Loucy (cell line): ENCODE results near the gene PIK3R1.

Experiments used
- H2AFZ ChIP-seq: fragments of 200-600 bp; sonication (generic); 2 replicates; pipeline ENCODE4 v1.6.0; 2016; ENCODE audit warnings: antibody characterized with exemption, mild to moderate bottlenecking, low read length, moderate library complexity
- H3F3A ChIP-seq: fragments of 200-600 bp; 2 replicates; pipeline ENCODE4 v1.6.0; 2016; ENCODE audit warnings: antibody characterized with exemption, low read depth, mild to moderate bottlenecking
- H3K27me3 ChIP-seq: fragments of 200-600 bp; sonication (generic); 2 replicates; pipeline ENCODE4 v1.6.1; 2014; ENCODE audit warnings: low read length, mild to moderate bottlenecking; ENCODE audit not compliant: insufficient read depth, poor library complexity, severe bottlenecking
- H3K36me3 ChIP-seq: fragments of 200-600 bp; sonication (generic); 2 replicates; pipeline ENCODE4 v1.6.1; 2016; ENCODE audit warnings: low read length; ENCODE audit not compliant: insufficient read depth
- H3K4me1 ChIP-seq: fragments of 200-600 bp; sonication (generic); 2 replicates; pipeline ENCODE4 v1.5.1; 2014; ENCODE audit warnings: low read length, mild to moderate bottlenecking; ENCODE audit not compliant: insufficient read depth, poor library complexity, severe bottlenecking
- H3K4me2 ChIP-seq: fragments of 200-600 bp; sonication (generic); 2 replicates; pipeline ENCODE4 v1.6.0; 2014; ENCODE audit warnings: antibody characterized with exemption, low read length, low read depth, mild to moderate bottlenecking; ENCODE audit not compliant: poor library complexity, severe bottlenecking
- H3K4me3 ChIP-seq: fragments of 200-600 bp; sonication (generic); 2 replicates; pipeline ENCODE4 v1.5.1; 2014; ENCODE audit warnings: low read length, mild to moderate bottlenecking, mixed read lengths; ENCODE audit not compliant: poor library complexity, severe bottlenecking
- H3K79me2 ChIP-seq: fragments of 200-600 bp; sonication (generic); 2 replicates; pipeline ENCODE4 v1.6.1; 2014; ENCODE audit warnings: low read length; ENCODE audit not compliant: insufficient read depth
- H3K9ac ChIP-seq: fragments of 200-600 bp; sonication (generic); 2 replicates; pipeline ENCODE4 v1.6.0; 2014; ENCODE audit warnings: mild to moderate bottlenecking, low read depth, low read length, moderate library complexity; ENCODE audit not compliant: poor library complexity, severe bottlenecking
- H3K9me2 ChIP-seq: fragments of 200-600 bp; sonication (generic); replicated peaks from 2 replicates; pipeline ENCODE4 v1.6.1; 2016; ENCODE audit warnings: low read depth, low read length, mixed read lengths
- H3K9me3 ChIP-seq: fragments of 200-600 bp; sonication (generic); 2 replicates; pipeline ENCODE4 v1.6.1; 2014; ENCODE audit warnings: mild to moderate bottlenecking, antibody characterized with exemption, low read length, low read depth; ENCODE audit not compliant: insufficient read depth
- H4K20me1 ChIP-seq: fragments of 200-600 bp; sonication (generic); 2 replicates; pipeline ENCODE4 v1.6.0; 2014; ENCODE audit warnings: antibody characterized with exemption, low read length, mild to moderate bottlenecking; ENCODE audit not compliant: insufficient read depth, poor library complexity, severe bottlenecking
- EZH2phosphoT487 ChIP-seq: fragments of 200-600 bp; IDR thresholded peaks from 2 replicates; pipeline ENCODE4 v1.6.1; 2018; ENCODE audit warnings: antibody characterized with exemption, mild to moderate bottlenecking, moderate library complexity, borderline replicate concordance
- TF ChIP-seq, protein P1 (sequence below): fragments of 200-600 bp; sonication (generic); conservative IDR thresholded peaks from 2 replicates; pipeline ENCODE4 v1.5.1; 2014; ENCODE audit warnings: mild to moderate bottlenecking, antibody characterized with exemption, low read length

PIK3R1 gene

DNA sequence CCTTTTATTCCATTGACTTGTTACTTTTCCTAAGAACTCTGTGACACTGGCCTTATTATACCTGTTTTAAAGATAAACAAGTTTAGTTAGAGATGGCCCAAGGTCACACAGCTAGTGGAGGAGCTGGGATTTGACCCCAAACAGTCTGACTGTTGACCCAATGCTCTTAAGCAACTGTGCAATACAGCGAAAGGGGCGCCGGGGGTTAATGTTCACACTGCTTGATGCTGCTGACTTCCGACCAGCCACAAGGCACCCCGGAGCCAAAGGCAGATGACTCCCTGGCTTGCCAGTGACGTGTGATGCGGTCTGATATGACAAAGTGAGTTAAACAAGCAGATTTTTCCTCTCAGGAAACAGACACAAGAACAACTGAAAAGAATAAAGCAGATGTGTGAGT is 23.9 kb downstream of the PIK3R1 start:
- H3K4me3 ChIP-seq: peak overlapping the region; percentile 67
- 0 out of 2 replicates have a peak, but pooled peaks cover 10% of the 10 kb centered on the region for H3K36me3 ChIP-seq
- peak overlapping the region; percentile 80 for H3K9ac ChIP-seq
- peaks cover 32% of the 10 kb centered on the region for H4K20me1 ChIP-seq
- peaks cover 80% of the 10 kb centered on the region for H3K4me1 ChIP-seq
- H3K4me2 ChIP-seq: peak overlapping the region; percentile 78
- H3K79me2 ChIP-seq: peaks cover 86% of the 10 kb centered on the region
- no peak overlapping the region for H2AFZ ChIP-seq
- peaks cover 27% of the 10 kb centered on the region for H3F3A ChIP-seq
- H3K9me3 ChIP-seq: no peaks in the 10 kb centered on the region
- no peaks in the 10 kb centered on the region for H3K9me2 ChIP-seq
- TF ChIP-seq, protein P1, sequence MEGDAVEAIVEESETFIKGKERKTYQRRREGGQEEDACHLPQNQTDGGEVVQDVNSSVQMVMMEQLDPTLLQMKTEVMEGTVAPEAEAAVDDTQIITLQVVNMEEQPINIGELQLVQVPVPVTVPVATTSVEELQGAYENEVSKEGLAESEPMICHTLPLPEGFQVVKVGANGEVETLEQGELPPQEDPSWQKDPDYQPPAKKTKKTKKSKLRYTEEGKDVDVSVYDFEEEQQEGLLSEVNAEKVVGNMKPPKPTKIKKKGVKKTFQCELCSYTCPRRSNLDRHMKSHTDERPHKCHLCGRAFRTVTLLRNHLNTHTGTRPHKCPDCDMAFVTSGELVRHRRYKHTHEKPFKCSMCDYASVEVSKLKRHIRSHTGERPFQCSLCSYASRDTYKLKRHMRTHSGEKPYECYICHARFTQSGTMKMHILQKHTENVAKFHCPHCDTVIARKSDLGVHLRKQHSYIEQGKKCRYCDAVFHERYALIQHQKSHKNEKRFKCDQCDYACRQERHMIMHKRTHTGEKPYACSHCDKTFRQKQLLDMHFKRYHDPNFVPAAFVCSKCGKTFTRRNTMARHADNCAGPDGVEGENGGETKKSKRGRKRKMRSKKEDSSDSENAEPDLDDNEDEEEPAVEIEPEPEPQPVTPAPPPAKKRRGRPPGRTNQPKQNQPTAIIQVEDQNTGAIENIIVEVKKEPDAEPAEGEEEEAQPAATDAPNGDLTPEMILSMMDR: no peak
- no peak for TF ChIP-seq EZH2phosphoT487
- no peaks in the 10 kb centered on the region for H3K27me3 ChIP-seq

DNA sequence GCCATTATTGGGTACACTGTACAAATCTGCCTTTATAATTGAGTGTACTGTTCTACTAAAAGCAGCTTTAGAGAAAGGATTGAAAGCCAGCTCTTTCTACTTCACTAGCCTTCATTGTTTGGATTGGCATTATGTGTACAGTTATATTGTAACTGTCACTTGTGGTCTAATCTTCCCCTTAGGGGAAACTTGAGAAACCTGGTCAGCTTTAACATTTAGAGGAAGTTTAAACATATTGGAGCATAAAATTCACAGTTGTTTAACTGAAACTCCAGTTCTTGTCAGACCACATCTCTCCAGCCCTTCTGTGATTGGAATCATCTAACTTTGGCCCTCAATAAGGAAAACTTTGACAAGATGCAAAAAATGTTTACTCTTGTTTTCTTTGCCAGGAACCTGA is 24.6 kb downstream of the PIK3R1 start:
- Histone ChIP-seq H3K4me2 (peak overlapping the region; percentile 78), H3F3A (peaks cover 27% of the 10 kb centered on the region), H3K9me2 (no peaks in the 10 kb centered on the region), H4K20me1 (peaks cover 34% of the 10 kb centered on the region), H2AFZ (no peak overlapping the region), H3K4me3 (peak overlapping the region; percentile 67), H3K4me1 (peaks cover 84% of the 10 kb centered on the region), H3K36me3 (0 out of 2 replicates have a peak, but pooled peaks cover 10% of the 10 kb centered on the region), H3K27me3 (no peaks in the 10 kb centered on the region), H3K79me2 (peaks cover 86% of the 10 kb centered on the region), H3K9ac (peak overlapping the region; percentile 80), H3K9me3 (no peaks in the 10 kb centered on the region)
- no peak for TF ChIP-seq EZH2phosphoT487
- TF ChIP-seq, protein P1: no peak

DNA sequence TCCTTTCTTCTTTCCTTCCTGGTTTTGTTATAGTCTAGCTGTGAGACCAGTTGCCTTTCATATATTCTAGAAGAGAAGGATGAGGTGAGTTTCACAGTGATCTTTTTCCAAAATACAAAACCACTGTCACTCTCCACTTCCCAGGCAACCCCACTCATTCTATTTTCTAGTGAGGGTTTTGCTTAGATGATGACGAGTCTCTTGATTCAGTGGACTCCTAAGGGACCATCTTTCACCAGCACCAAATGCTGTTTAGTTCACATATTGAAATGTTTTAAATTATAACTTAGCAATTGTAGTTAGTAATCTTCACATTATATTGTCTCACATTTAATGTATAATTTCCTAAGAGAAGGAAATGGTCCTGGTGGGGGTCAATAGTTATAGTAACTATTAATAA is 25.2 kb downstream of the PIK3R1 start:
- Histone ChIP-seq H3K36me3 (0 out of 2 replicates have a peak, but pooled peaks cover 10% of the 10 kb centered on the region), H3K9me2 (no peaks in the 10 kb centered on the region), H3K27me3 (no peaks in the 10 kb centered on the region), H3K9ac (peak overlapping the region; percentile 80), H3K4me2 (peak overlapping the region; percentile 78), H3F3A (peaks cover 27% of the 10 kb centered on the region), H4K20me1 (peaks cover 32% of the 10 kb centered on the region), H3K9me3 (no peaks in the 10 kb centered on the region), H3K4me1 (peaks cover 89% of the 10 kb centered on the region), H2AFZ (no peak overlapping the region), H3K79me2 (peaks cover 86% of the 10 kb centered on the region), H3K4me3 (peak overlapping the region; percentile 67)
- TF ChIP-seq, protein P1: no peak
- TF ChIP-seq EZH2phosphoT487: no peak
